Activated naive CD4-positive, alpha-beta T cell treated with anti-CD3 and anti-CD28 coated beads for 36 hours (primary cell): ENCODE measurements around the gene TAS2R5. TPM values are rescaled to one million over a fixed set of nuclear protein-coding genes. Genes with fewer than 3 reads are reported as not detected.
"Not testable (repeated sequence)": the region's sequence is repeated elsewhere in the genome, so short reads cannot be mapped to it uniquely, and the experiment has no call there.

Source experiments
- CTCF ChIA-PET: fragments of 350-600 bp; sonication (Branson Sonifier 250); formaldehyde crosslinking; loops from one replicate; lab custom pipeline; 2021; ENCODE audit warnings: antibody characterized with exemption; lab: Charles Lee
- DNase-seq: peaks from one replicate; pipeline ENCODE4 v3.0.0-alpha.2; 2020
- H3K27ac Mint-ChIP-seq: one replicate; pipeline ENCODE4 v1.8.0; 2021; ENCODE audit warnings: mild to moderate bottlenecking, mixed read lengths
- H3K27me3 Mint-ChIP-seq: one replicate; pipeline ENCODE4 v1.8.0; 2021; ENCODE audit warnings: low read depth, mixed read lengths
- H3K36me3 Mint-ChIP-seq: one replicate; pipeline ENCODE4 v1.8.0; 2021; ENCODE audit warnings: low read depth, mixed read lengths
- H3K4me1 Mint-ChIP-seq: one replicate; pipeline ENCODE4 v1.8.0; 2021; ENCODE audit warnings: low read depth, mixed read lengths
- H3K4me3 Mint-ChIP-seq: one replicate; pipeline ENCODE4 v1.8.0; 2021; ENCODE audit warnings: mild to moderate bottlenecking, moderate library complexity, mixed read lengths
- H3K9me3 Mint-ChIP-seq: one replicate; pipeline ENCODE4 v1.8.0; 2021; ENCODE audit warnings: mixed read lengths
- intact Hi-C: fragments of 100-400 bp; cut with micrococcal nuclease; formaldehyde crosslinking; loops from one replicate; pipeline ENCODE4 v1.15.1; 2023
- total RNA-seq, 2 experiments: library from RNA; stranded (reverse); gene quantifications; one replicate each; pipeline ENCODE4 v1.2.3, GENCODE V29; 2021

The TAS2R5 gene, protein sequence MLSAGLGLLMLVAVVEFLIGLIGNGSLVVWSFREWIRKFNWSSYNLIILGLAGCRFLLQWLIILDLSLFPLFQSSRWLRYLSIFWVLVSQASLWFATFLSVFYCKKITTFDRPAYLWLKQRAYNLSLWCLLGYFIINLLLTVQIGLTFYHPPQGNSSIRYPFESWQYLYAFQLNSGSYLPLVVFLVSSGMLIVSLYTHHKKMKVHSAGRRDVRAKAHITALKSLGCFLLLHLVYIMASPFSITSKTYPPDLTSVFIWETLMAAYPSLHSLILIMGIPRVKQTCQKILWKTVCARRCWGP
- total RNA-seq, result under 1 TPM; 0.95 to 0.99 TPM

DNA sequence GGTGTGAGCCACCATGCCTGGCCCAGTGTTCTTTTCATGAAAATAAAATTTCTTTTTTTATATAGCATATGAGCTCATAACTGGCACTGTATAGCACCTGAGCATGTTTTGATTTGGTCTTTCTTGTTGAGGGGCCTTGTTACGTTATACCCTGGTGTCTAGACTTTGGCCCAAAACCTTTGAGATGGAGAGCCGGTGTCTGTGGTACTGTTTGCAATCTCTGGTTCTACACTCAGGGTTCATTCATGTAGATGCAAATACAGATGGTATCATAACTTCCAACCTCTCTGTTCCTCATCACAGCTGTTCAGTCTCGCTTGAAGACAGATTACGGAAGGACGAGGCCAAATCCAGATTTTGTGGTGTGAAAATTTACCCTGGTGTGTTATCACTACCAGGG lies at the start of gene TAS2R5:
Gene TAS2R5 (plus strand): TSS at position 301 of the 400 bp plus-strand sequence. CDS start 145 bp downstream, outside the sequence.
- no peaks in the 10 kb centered on the region for H3K27me3 Mint-ChIP-seq
- peaks cover 24% of the 10 kb centered on the region for H3K36me3 Mint-ChIP-seq
- intact Hi-C loops, result no loop called here
- no peaks in the 10 kb centered on the region for H3K4me1 Mint-ChIP-seq
- CTCF ChIA-PET, result no interaction called here
- H3K27ac Mint-ChIP-seq, result no peak within 1 kb of the TSS
- no peak within 1 kb of the TSS for H3K4me3 Mint-ChIP-seq
- DNase-seq, result no peak
- no peaks in the 10 kb centered on the region for H3K9me3 Mint-ChIP-seq

DNA sequence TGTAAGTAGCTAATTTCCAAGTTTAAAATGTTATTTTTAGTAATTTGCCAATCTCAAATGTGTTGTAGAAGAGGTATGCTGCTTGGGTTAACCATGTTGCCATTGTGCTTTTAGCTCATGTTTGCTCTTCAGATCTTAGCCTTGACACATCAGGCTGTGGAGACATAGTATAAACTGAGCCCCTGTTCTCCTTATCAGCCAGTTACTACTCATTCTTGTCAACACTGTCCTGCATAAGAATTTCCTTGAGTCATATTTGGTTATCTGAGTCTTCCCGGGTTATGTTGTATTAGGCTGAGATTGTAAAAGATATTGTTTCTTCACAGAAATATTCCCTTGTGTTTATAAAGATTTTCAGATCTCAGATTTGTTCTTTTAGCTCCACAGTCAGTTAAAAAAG lies 47.8 kb upstream of the TAS2R5 start:
- no peak for DNase-seq
- Mint-ChIP-seq H3K36me3 (peaks cover 54% of the 10 kb centered on the region), H3K27ac (no peak overlapping the region), H3K9me3 (no peaks in the 10 kb centered on the region), H3K27me3 (no peaks in the 10 kb centered on the region), H3K4me1 (peaks cover 46% of the 10 kb centered on the region), H3K4me3 (no peak overlapping the region)
- CTCF ChIA-PET, result interaction anchor here (0.6 to 1.4 kb wide), 8 partner anchors 12 to 675 kb away, joined by 3 read pairs; no protein-coding TSS in a partner anchor
- intact Hi-C loops, result no loop called here

DNA sequence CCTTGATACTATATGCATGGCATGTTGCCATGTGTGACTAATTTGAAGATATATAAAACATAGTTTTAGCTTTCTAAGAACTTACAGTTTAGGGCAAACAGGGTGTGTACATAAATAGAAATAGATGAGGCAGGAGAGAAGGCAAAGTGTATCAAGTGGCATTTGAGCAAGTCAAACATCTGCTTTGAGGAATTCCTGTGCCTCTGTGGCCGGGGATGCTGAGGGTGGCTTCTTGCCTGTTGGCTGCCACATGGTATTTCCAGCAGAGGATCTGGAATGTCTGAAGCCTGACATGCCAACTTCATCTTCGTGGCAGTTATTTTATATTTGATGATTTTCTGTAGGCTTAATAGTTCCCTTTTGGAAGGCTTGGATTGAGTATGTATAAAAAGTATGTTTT lies 45.9 kb upstream of the TAS2R5 start:
- H3K4me1 Mint-ChIP-seq, result peaks cover 45% of the 10 kb centered on the region
- H3K4me3 Mint-ChIP-seq, result no peak overlapping the region
- peaks cover 56% of the 10 kb centered on the region for H3K36me3 Mint-ChIP-seq
- H3K27ac Mint-ChIP-seq, result no peak overlapping the region
- CTCF ChIA-PET, result interaction anchor here (1.2 kb wide), 1 partner anchor 10 kb away, joined by 3 read pairs; no protein-coding TSS in a partner anchor
- intact Hi-C loops, result no loop called here
- no peaks in the 10 kb centered on the region for H3K9me3 Mint-ChIP-seq
- no peak for DNase-seq
- no peaks in the 10 kb centered on the region for H3K27me3 Mint-ChIP-seq

DNA sequence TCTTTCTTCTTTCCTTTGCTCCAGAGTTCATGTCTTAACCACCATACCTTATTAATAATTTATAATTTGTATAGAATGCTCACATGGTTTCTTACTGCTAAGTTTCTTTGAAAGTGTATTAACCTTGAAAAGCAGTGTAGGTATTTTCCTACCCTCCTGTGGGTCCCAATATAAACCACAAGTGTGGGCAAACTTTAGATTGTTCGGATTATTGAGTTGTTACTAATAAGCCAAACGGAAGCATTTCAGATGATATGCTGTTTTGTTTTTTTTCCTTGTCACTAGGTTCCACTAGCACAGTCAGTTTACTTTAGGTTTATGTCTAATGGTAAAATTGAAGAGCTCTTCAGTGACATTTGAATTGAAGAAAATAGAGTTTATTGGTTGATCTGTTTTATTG lies 41.6 kb upstream of the TAS2R5 start:
- H3K4me3 Mint-ChIP-seq, result no peak overlapping the region
- intact Hi-C loops, result no loop called here
- H3K4me1 Mint-ChIP-seq, result peaks cover 9% of the 10 kb centered on the region
- H3K9me3 Mint-ChIP-seq, result peaks cover 16% of the 10 kb centered on the region
- no peak for DNase-seq
- H3K27ac Mint-ChIP-seq, result no peak overlapping the region
- no peaks in the 10 kb centered on the region for H3K27me3 Mint-ChIP-seq
- H3K36me3 Mint-ChIP-seq, result peaks cover 71% of the 10 kb centered on the region
- CTCF ChIA-PET, result interaction anchor here (0.6 kb wide), 1 partner anchor 17 kb away, joined by 4 read pairs; no protein-coding TSS in a partner anchor

DNA sequence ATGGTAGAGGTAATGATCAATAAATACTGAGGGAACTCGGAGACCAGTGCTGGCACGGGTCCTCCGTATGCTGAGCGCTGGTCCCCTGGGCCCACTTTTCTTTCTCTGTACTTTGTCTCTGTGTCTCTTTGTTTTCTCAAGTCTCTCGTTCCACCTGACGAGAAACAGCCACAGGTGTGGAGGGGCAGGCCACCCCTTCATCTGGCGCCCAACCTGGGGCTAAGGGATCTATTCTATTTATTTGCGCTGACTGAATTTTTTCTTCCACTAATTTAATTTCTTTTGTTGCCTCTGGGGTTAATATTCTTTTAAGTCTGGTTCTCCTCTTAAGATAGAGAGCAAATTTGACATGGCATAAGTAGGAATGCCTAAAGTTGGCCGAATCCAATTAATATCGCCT lies 38.1 kb upstream of the TAS2R5 start:
- H3K4me3 Mint-ChIP-seq, CTCF ChIA-PET, H3K27me3 Mint-ChIP-seq, intact Hi-C loops, DNase-seq, H3K27ac Mint-ChIP-seq, H3K4me1 Mint-ChIP-seq: not testable (repeated sequence)
- Mint-ChIP-seq H3K36me3 (peaks cover 71% of the 10 kb centered on the region), H3K9me3 (peaks cover 16% of the 10 kb centered on the region)

DNA sequence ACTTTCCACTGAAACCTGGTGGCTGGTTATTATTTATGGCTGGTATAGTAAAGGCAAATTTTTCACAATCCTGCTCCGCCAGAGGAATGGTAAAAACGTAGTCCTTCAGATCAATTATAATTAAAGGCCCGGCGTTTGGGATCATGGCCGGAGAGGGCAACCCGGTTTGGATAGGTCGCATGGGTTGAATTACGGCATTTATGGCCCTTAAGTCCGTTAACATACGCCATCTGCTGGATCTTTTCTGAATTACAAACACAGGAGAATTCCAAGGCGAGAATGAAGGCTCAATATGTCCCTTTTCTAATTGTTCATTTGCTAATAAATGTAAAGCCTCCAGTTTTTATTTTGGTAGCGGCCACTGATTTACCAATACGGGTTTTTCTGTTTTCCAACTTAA lies 37.4 kb upstream of the TAS2R5 start:
- Mint-ChIP-seq H3K4me1 (no peaks in the 10 kb centered on the region), H3K27me3 (no peaks in the 10 kb centered on the region), H3K9me3 (peaks cover 16% of the 10 kb centered on the region), H3K4me3 (no peak overlapping the region), H3K27ac (no peak overlapping the region), H3K36me3 (peaks cover 74% of the 10 kb centered on the region)
- intact Hi-C loops, result no loop called here
- no peak for DNase-seq
- CTCF ChIA-PET, result no interaction called here

DNA sequence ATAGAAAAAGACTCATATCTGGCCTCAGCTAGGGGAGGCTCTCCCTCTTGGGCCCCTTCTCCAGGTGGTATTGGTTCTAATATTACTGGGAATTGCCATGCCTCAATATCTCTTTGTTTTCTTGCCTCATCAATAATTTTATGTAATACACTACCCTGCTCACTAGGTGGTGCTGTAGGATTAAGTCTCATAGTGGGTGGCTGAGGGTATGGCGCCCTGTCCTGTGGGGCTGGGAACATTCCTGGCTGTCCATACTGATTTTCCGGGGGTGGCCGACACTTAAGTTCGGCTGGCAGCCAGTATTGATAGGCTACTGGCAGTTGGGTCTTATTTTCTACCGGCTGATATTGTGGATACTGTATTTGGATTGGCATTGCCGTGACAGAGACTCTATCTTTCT lies 35.1 kb upstream of the TAS2R5 start:
- Mint-ChIP-seq H3K4me3 (no peak overlapping the region), H3K4me1 (no peaks in the 10 kb centered on the region)

DNA sequence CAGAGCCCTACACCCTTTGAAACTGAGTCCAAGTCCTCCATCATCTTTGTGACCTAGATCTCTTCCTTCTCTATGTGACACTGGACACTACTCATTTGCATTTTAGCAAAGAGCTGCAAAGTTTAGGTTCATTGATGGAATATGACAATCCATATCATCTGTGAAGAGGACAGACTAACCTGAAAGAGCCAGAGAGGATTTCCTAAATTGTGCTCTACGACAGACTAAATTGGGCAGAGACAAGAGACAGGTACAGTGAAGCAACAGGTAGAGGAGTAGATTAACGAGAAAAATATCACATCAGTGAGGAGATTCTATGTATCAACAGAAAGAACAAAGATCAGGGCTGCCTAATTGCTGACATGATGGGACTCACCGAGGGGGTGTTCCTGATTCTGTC lies 26.2 kb upstream of the TAS2R5 start, which contains the start of gene TAS2R3:
Gene TAS2R3 (plus strand): TSS at position 301 of the 400 bp plus-strand sequence. CDS start 62 bp downstream, at position 363.
- no peak for DNase-seq

More for the DNA sequence above, 35.1 kb upstream of the TAS2R5 start:
- H3K36me3 Mint-ChIP-seq, result peaks cover 74% of the 10 kb centered on the region
- CTCF ChIA-PET, result interaction anchor here (0.8 to 1.3 kb wide), 7 partner anchors 10 to 221 kb away, joined by 3 to 4 read pairs (median 3); no protein-coding TSS in a partner anchor
- DNase-seq, result no peak
- no peak overlapping the region for H3K27ac Mint-ChIP-seq
- no peaks in the 10 kb centered on the region for H3K27me3 Mint-ChIP-seq
- peaks cover 16% of the 10 kb centered on the region for H3K9me3 Mint-ChIP-seq
- intact Hi-C loops, result loop anchor here (5.0 kb wide), 1 partner anchor 222 kb away; no protein-coding TSS in a partner anchor

DNA sequence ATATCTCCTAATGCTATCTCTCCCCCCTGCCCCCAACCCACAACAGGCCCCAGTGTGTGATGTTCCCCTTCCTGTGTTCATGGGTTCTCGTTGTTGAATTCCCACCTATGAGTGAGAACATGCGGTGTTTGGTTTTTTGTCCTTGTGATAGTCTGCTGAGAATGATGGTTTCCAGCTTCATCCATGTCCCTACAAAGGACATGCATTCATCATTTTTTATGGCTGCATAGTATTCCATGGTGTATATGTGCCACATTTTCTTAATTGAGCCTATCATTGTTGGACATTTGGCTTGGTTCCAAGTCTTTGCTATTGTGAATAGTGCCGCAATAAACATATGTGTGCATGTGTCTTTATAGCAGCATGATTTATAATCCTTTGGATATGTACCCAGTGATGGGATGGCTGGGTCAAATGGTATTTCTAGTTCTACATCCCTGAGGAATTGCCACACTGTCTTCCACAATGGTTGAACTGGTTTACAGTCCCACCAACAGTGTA lies 19.9 kb upstream of the TAS2R5 start:
- intact Hi-C loops, H3K4me1 Mint-ChIP-seq, CTCF ChIA-PET, H3K9me3 Mint-ChIP-seq, DNase-seq, H3K4me3 Mint-ChIP-seq, H3K27ac Mint-ChIP-seq, H3K27me3 Mint-ChIP-seq: not testable (repeated sequence)
- H3K36me3 Mint-ChIP-seq, result peaks cover 56% of the 10 kb centered on the region

More for the DNA sequence above, 26.2 kb upstream of the TAS2R5 start, which contains the start of gene TAS2R3:
- Mint-ChIP-seq H3K4me1 (no peaks in the 10 kb centered on the region), H3K27ac (no peak within 1 kb of the TSS), H3K27me3 (no peaks in the 10 kb centered on the region), H3K4me3 (no peak within 1 kb of the TSS), H3K36me3 (peaks cover 46% of the 10 kb centered on the region), H3K9me3 (peaks cover 2% of the 10 kb centered on the region)
- CTCF ChIA-PET, result interaction anchor here (1.2 kb wide), 1 partner anchor 21 kb away, joined by 5 read pairs; no protein-coding TSS in a partner anchor
- intact Hi-C loops, result no loop called here

DNA sequence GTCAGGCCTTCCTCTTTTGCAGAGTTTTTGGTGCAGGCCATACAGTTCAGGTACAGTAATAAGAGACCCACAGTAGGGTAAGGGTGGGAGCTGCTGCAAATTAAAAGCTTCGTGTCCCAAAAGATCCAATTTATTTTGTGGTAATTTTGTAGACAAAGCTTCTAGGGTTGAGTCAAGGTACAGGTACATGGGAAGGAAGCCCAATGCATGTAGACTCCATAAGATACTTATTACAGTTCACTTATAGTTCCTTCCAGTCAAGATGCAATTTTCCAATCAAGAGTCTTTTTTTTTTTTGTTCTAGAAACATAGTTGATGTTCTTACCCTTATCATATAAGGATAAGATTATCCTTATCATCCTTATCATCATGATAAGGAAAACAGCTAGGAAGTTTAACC lies 13.6 kb upstream of the TAS2R5 start, which contains the start of gene TAS2R4:
Gene TAS2R4 (plus strand): TSS at position 301 of the 400 bp plus-strand sequence. CDS start 1,815 bp downstream, outside the sequence.
- intact Hi-C loops, result no loop called here
- Mint-ChIP-seq H3K27ac (no peak within 1 kb of the TSS), H3K27me3 (no peaks in the 10 kb centered on the region), H3K4me3 (no peak within 1 kb of the TSS), H3K4me1 (peaks cover 2% of the 10 kb centered on the region), H3K9me3 (no peaks in the 10 kb centered on the region), H3K36me3 (peaks cover 46% of the 10 kb centered on the region)
- DNase-seq, result no peak
- CTCF ChIA-PET, result interaction anchor here (1.9 kb wide), 1 partner anchor 9 kb away, joined by 8 read pairs; no protein-coding TSS in a partner anchor

DNA sequence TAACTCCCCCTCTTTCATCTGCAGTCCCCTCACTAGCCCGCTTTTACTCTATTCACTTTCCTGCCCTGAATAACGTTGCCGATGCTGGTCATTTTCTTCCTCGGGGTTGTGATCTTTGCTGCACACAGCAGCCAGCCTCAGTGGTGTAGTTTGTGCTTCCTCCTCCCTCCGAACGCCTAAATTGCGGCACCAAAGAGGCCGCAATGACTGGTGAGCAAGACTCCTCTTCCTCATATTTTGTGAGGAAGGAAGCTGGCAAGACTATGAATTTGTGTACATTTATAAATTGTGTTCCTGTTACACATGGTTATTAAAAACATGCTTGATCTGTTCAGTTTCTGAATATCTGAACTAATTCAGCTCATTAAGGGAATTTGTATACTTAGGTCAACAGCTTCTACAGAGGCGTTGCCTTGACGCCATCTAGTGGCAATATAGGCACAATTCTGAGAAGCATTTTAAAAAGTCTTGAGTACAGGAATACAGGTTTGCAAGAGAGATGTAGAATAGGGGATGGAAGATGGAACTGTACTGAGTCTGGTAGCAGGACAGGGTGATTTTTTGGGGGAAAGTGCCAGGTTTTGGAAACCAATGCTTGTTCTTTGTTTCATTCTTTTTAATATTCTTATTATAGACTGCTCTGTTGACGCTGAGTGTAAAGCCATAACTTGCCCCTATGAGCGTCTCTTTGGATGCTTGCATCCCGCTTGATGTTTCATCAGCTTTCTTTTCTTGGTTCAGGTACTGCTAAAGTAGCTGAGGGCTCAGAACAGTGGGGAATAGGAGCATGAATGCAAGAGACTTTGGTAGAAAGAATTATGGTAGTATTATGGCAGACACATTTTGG lies 4.1 kb upstream of the TAS2R5 start:
- CTCF ChIA-PET, result interaction anchor here (0.6 to 3.6 kb wide), 24 partner anchors 9 to 500 kb away, joined by 3 to 36 read pairs (median 3); partner anchors contain the start of gene TAS2R4
- no peak overlapping the region for H3K4me3 Mint-ChIP-seq
- DNase-seq, result peak; percentile 33

DNA sequence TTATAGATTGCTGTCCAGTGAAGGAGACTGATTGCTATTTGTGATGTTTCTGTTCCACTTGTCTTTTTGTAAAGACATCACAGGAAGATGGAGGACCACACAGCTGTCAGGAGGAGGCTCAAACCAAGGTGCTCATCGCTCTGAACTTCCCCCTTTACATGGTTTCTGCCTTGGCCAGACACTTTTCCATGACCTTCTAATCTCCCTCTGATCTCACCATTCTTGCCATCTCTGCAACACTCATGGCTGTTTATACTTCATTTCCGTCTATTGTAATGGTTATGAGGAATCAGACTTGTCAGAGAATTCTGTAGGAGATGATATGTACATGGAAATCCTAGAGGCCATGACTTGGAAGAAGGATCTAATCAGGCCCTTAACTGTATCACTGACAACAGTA lies 1.7 kb upstream of the TAS2R5 start:
- Mint-ChIP-seq H3K36me3 (peaks cover 16% of the 10 kb centered on the region), H3K4me1 (no peaks in the 10 kb centered on the region), H3K9me3 (no peaks in the 10 kb centered on the region), H3K27ac (no peak overlapping the region), H3K4me3 (no peak overlapping the region), H3K27me3 (no peaks in the 10 kb centered on the region)
- DNase-seq, result no peak
- intact Hi-C loops, result no loop called here
- CTCF ChIA-PET, result interaction anchor here (0.9 kb wide), 1 partner anchor 86 kb away, joined by 3 read pairs; no protein-coding TSS in a partner anchor

More for the DNA sequence above, 4.1 kb upstream of the TAS2R5 start:
- no peaks in the 10 kb centered on the region for H3K27me3 Mint-ChIP-seq
- H3K36me3 Mint-ChIP-seq, result peaks cover 12% of the 10 kb centered on the region
- intact Hi-C loops, result loop anchor here (1.0 kb wide), 1 partner anchor 132 kb away; no protein-coding TSS in a partner anchor
- no peaks in the 10 kb centered on the region for H3K4me1 Mint-ChIP-seq
- H3K9me3 Mint-ChIP-seq, result no peaks in the 10 kb centered on the region
- no peak overlapping the region for H3K27ac Mint-ChIP-seq
